ENCODE data around the gene BCDIN3D. TPM values are rescaled to one million over a fixed set of nuclear protein-coding genes. Genes with fewer than 3 reads are reported as not detected.

Gene BCDIN3D
- total and polyA plus RNA-seq, 2 donors (not counting 3 experiments of a cell fraction or from before 2014, with no cell fraction given), result 1.8 to 3.1 TPM

GRCh38 chr12:49853671-49854070 is 10.8 kb upstream of the BCDIN3D start:
- DNase-seq (ENCODE audit: low read depth, low spot score) (no peak), FAIRE-seq (no peak)
- Histone ChIP-seq H3K27me3 (ENCODE audit: control insufficient read depth in 2 of 2, insufficient read depth in 2 of 2, low read length in 2 of 2) (peaks cover 25 to 33% of the 10 kb centered on the region in 2 experiments), H3K79me2 (ENCODE audit: control insufficient read depth, insufficient read depth, low read length) (no peaks in the 10 kb centered on the region), H3K9me1 (replicated peaks; ENCODE audit: control insufficient read depth, extremely low read depth, insufficient read depth, low read length) (no peaks in the 10 kb centered on the region), H3K9ac (replicated peaks; ENCODE audit: extremely low read depth, insufficient read depth, low read length) (no peak overlapping the region), H2AFZ (ENCODE audit: low read depth, low read length) (no peak overlapping the region), H3K9me3 (replicated peaks; ENCODE audit: control insufficient read depth, insufficient read depth, low read length) (no peaks in the 10 kb centered on the region), H3K4me2 (ENCODE audit: insufficient read depth, low read length) (no peak overlapping the region), H3K4me1 (ENCODE audit: control insufficient read depth, extremely low read depth, insufficient read depth, low read length) (no peaks in the 10 kb centered on the region), H4K20me1 (replicated peaks; ENCODE audit: control insufficient read depth, extremely low read depth, insufficient read depth, low read length) (no peaks in the 10 kb centered on the region), H3K27ac (ENCODE audit: insufficient read depth, low read depth, low read length) (no peak overlapping the region), H3K36me3 (ENCODE audit: control insufficient read depth in 2 of 2, extremely low read depth in 1 of 2, insufficient read depth in 2 of 2, low read length in 2 of 2) (no peaks in the 10 kb centered on the region), H3K4me3 (replicated peaks in 1 of 3; ENCODE audit: insufficient read depth in 1 of 3, low read depth in 1 of 3, low read length in 3 of 3) (no peak overlapping the region)
- ChIA-PET CTCF (interaction anchor here (0.5 kb wide), 1 partner anchor 80 kb away, joined by 3 read pairs; no protein-coding TSS in a partner anchor), POLR2A (no interaction called here)
- intact Hi-C loops (cut with micrococcal nuclease) (no loop called here), dilution Hi-C loops (cut with MboI; ENCODE audit: extremely low pct_ligation_motif_present, low sequenced_read_pairs) (no loop called here)
- TF ChIP-seq FOS (IDR thresholded peaks at IDR 0.05; ENCODE audit: borderline replicate concordance, insufficient read depth, low read length) (no peak), EZH2 (IDR thresholded peaks at IDR 0.05; ENCODE audit: borderline replicate concordance, low read depth, low read length, severe bottlenecking) (no peak)
- BruUV-seq (replicated peaks), result no TSS peak

DNA sequence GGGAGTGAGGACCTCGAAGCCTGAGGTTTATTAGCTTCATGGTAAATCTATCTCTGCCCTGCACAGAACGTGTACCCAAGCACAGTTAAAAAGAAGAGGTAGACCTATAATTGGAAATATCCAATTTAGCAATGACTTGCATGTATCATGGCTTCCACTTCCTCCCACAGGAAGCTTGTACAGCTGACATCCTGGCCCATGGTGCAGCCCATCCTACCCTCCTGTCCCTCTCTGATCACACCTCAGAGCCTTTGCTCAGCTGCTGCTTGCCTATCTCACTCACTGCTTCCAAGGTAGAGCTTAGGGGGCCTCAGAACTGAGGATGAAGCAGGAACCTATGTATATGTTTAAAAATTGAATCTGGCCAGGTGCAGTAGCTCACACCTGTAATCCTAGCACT is 4.3 kb upstream of the BCDIN3D start:
- H3K4me2 ChIP-seq (ENCODE audit: insufficient read depth, low read length), result no peak overlapping the region
- dilution Hi-C loops (cut with MboI; ENCODE audit: extremely low pct_ligation_motif_present, low sequenced_read_pairs) (no loop called here), intact Hi-C loops (cut with micrococcal nuclease) (no loop called here)
- ChIA-PET POLR2A (no interaction called here), CTCF (interaction anchor here (0.7 to 2.1 kb wide), 6 partner anchors 9 to 223 kb away, joined by 3 to 10 read pairs (median 5); no protein-coding TSS in a partner anchor)
- TF ChIP-seq CTCF (IDR thresholded peaks at IDR 0.05; ENCODE audit: extremely low read depth in 1 of 2, insufficient read depth in 1 of 2, low read depth in 1 of 2, low read length in 2 of 2), result no peak
- no peak for TF ChIP-seq GATA2 (IDR thresholded peaks at IDR 0.05; ENCODE audit: insufficient read depth, insufficient read length, low read depth, low read length)
- no peak for TF ChIP-seq POLR2A (IDR thresholded peaks at IDR 0.05; ENCODE audit: low read depth, low read length)
- TF ChIP-seq, protein P1, sequence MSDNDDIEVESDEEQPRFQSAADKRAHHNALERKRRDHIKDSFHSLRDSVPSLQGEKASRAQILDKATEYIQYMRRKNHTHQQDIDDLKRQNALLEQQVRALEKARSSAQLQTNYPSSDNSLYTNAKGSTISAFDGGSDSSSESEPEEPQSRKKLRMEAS (IDR thresholded peaks at IDR 0.05; ENCODE audit: insufficient read depth, insufficient read length), result no peak
- no peak for TF ChIP-seq MYC (IDR thresholded peaks at IDR 0.05; ENCODE audit: low read depth, low read length)
- no peak for TF ChIP-seq FOS (IDR thresholded peaks at IDR 0.05; ENCODE audit: borderline replicate concordance, insufficient read depth, low read length)
- TF ChIP-seq JUN (IDR thresholded peaks at IDR 0.05; ENCODE audit: borderline replicate concordance, insufficient read depth, insufficient read length, low read depth), result no peak
- TF ChIP-seq EZH2 (IDR thresholded peaks at IDR 0.05; ENCODE audit: borderline replicate concordance, low read depth, low read length, severe bottlenecking), result no peak
- no peak for TF ChIP-seq POLR2AphosphoS5 (IDR thresholded peaks at IDR 0.05; ENCODE audit: insufficient read depth, low read depth, low read length)
- no peak overlapping the region for H3K9ac ChIP-seq (replicated peaks; ENCODE audit: extremely low read depth, insufficient read depth, low read length)
- H3K27ac ChIP-seq (ENCODE audit: insufficient read depth, low read depth, low read length), result no peak overlapping the region
- no peaks in the 10 kb centered on the region for H3K79me2 ChIP-seq (ENCODE audit: control insufficient read depth, insufficient read depth, low read length)
- DNase-seq (ENCODE audit: low read depth, low spot score), result no peak
- no peaks in the 10 kb centered on the region for H3K36me3 ChIP-seq (ENCODE audit: control insufficient read depth in 2 of 2, extremely low read depth in 1 of 2, insufficient read depth in 2 of 2, low read length in 2 of 2)
- peaks cover 26 to 40% of the 10 kb centered on the region in 2 experiments for H3K27me3 ChIP-seq (ENCODE audit: control insufficient read depth in 2 of 2, insufficient read depth in 2 of 2, low read length in 2 of 2)
- H4K20me1 ChIP-seq (replicated peaks; ENCODE audit: control insufficient read depth, extremely low read depth, insufficient read depth, low read length), result no peaks in the 10 kb centered on the region
- no TSS peak for BruUV-seq (replicated peaks)
- no peak overlapping the region for H3K4me3 ChIP-seq (replicated peaks in 1 of 3; ENCODE audit: insufficient read depth in 1 of 3, low read depth in 1 of 3, low read length in 3 of 3)
- H3K4me1 ChIP-seq (ENCODE audit: control insufficient read depth, extremely low read depth, insufficient read depth, low read length), result peaks cover 6% of the 10 kb centered on the region
- H3K9me3 ChIP-seq (replicated peaks; ENCODE audit: control insufficient read depth, insufficient read depth, low read length), result no peaks in the 10 kb centered on the region
- H3K9me1 ChIP-seq (replicated peaks; ENCODE audit: control insufficient read depth, extremely low read depth, insufficient read depth, low read length), result no peaks in the 10 kb centered on the region
- no peak overlapping the region for H2AFZ ChIP-seq (ENCODE audit: low read depth, low read length)
- FAIRE-seq, result no peak
